HepG2 (cell line): ENCODE results near the gene CAVIN3. TPM values are rescaled to one million over a fixed set of nuclear protein-coding genes. Genes with fewer than 3 reads are reported as not detected.

Source experiments
- ARID2 ChIP-seq: sonication (generic); formaldehyde crosslinking; IDR thresholded peaks from 2 replicates; pipeline ENCODE4 v1.8.1; 2022; ENCODE audit warnings: mild to moderate bottlenecking, missing genetic modification reagents, borderline replicate concordance
- CREB3 ChIP-seq: sonication (generic); formaldehyde crosslinking; IDR thresholded peaks from 2 replicates; pipeline ENCODE4 v1.5.0; 2020; ENCODE audit warnings: missing genetic modification reagents
- EED ChIP-seq: sonication (generic); formaldehyde crosslinking; IDR thresholded peaks from 2 replicates; pipeline ENCODE4 v1.5.0; 2020; ENCODE audit warnings: mild to moderate bottlenecking, missing genetic modification reagents
- HOXA7 ChIP-seq: sonication (generic); formaldehyde crosslinking; IDR thresholded peaks from 2 replicates; pipeline ENCODE4 v1.8.1; 2022; ENCODE audit warnings: mild to moderate bottlenecking, missing genetic modification reagents, moderate library complexity
- JARID2 ChIP-seq: sonication (generic); formaldehyde crosslinking; IDR thresholded peaks from 2 replicates; pipeline ENCODE4 v1.8.1; 2023; ENCODE audit warnings: missing genetic modification reagents, inconsistent platforms; ENCODE audit not compliant: insufficient replicate concordance
- MAX ChIP-seq: IDR thresholded peaks from 2 replicates; pipeline ENCODE4 v1.6.1; 2012; ENCODE audit warnings: inconsistent platforms
- MBD4 ChIP-seq: IDR thresholded peaks from 2 replicates; pipeline ENCODE4 v1.6.1; 2012; ENCODE audit warnings: low read length, inconsistent platforms, borderline replicate concordance
- NPAS2 ChIP-seq: sonication (generic); formaldehyde crosslinking; IDR thresholded peaks from 2 replicates; pipeline ENCODE4 v1.8.0; 2022; ENCODE audit warnings: mild to moderate bottlenecking, missing genetic modification reagents, borderline replicate concordance
- SMYD3 ChIP-seq: sonication (generic); formaldehyde crosslinking; IDR thresholded peaks from 2 replicates; pipeline ENCODE4 v1.8.1; 2023; ENCODE audit warnings: mild to moderate bottlenecking, missing genetic modification reagents
- ZC3H13 ChIP-seq: sonication (generic); formaldehyde crosslinking; IDR thresholded peaks from 2 replicates; pipeline ENCODE4 v1.8.1; 2023; ENCODE audit warnings: mild to moderate bottlenecking, missing genetic modification reagents, moderate library complexity
- ZNF264 ChIP-seq: sonication (generic); formaldehyde crosslinking; IDR thresholded peaks from 2 replicates; pipeline ENCODE4 v1.4.0; 2020; ENCODE audit warnings: missing genetic modification reagents
- ZNF281 ChIP-seq: sonication (generic); formaldehyde crosslinking; IDR thresholded peaks from 2 replicates; pipeline ENCODE4 v1.4.0; 2020; ENCODE audit warnings: missing genetic modification reagents, borderline replicate concordance
- ZNF784 ChIP-seq: sonication (generic); formaldehyde crosslinking; IDR thresholded peaks from 2 replicates; pipeline ENCODE4 v1.5.1; 2020; ENCODE audit warnings: missing genetic modification reagents, mild to moderate bottlenecking, borderline replicate concordance
- polyA plus RNA-seq, 8 experiments: library from polyadenylated mRNA; depleted of rRNA in 3 of 8; stranded (reverse) in 7 of 8; unstranded in 1 of 8; fragments of >200 nt; fragmentation: Illumina TruSeq in 4 of 8; extraction: Trizol in 4 of 8; gene quantifications; 2 replicates each; pipeline versions ENCODE4 v1.2.1 to v1.2.3, GENCODE V29; 2011 to 2016; ENCODE audit warnings: low read depth in 4 of 8, missing spikeins in 1 of 8, mixed read lengths in 1 of 8; ENCODE audit not compliant: insufficient read depth in 1 of 8
- total RNA-seq, 5 experiments: library from RNA; depleted of rRNA; stranded (reverse); fragments of >200 nt; fragmentation: Illumina TruSeq; extraction: Trizol; gene quantifications; 2 replicates each; pipeline ENCODE4 v1.2.3, GENCODE V29; 2016; ENCODE audit warnings: low read depth in 1 of 5
- TF ChIP-seq, protein P1 (sequence below): sonication (generic); formaldehyde crosslinking; IDR thresholded peaks from 2 replicates; pipeline ENCODE4 v1.5.1; 2020; ENCODE audit warnings: missing genetic modification reagents, mild to moderate bottlenecking, borderline replicate concordance
- TF ChIP-seq, protein P2 (sequence below): sonication (generic); formaldehyde crosslinking; IDR thresholded peaks from 2 replicates; pipeline ENCODE4 v1.9.0; 2021; ENCODE audit warnings: missing genetic modification reagents, borderline replicate concordance
- TF ChIP-seq, protein P3 (sequence below): sonication (generic); formaldehyde crosslinking; IDR thresholded peaks from 2 replicates; pipeline ENCODE4 v1.5.0; 2020; ENCODE audit warnings: mild to moderate bottlenecking, missing genetic modification reagents
- TF ChIP-seq, protein P4 (sequence below): sonication (generic); formaldehyde crosslinking; IDR thresholded peaks from 2 replicates; pipeline ENCODE4 v1.9.0; 2022; ENCODE audit warnings: missing genetic modification reagents, mild to moderate bottlenecking, borderline replicate concordance

The CAVIN3 gene
- total and polyA plus RNA-seq, 2 of the 13 experiments (the other 11 are each of a cell fraction or from before 2014, with no cell fraction given): not detected

DNA sequence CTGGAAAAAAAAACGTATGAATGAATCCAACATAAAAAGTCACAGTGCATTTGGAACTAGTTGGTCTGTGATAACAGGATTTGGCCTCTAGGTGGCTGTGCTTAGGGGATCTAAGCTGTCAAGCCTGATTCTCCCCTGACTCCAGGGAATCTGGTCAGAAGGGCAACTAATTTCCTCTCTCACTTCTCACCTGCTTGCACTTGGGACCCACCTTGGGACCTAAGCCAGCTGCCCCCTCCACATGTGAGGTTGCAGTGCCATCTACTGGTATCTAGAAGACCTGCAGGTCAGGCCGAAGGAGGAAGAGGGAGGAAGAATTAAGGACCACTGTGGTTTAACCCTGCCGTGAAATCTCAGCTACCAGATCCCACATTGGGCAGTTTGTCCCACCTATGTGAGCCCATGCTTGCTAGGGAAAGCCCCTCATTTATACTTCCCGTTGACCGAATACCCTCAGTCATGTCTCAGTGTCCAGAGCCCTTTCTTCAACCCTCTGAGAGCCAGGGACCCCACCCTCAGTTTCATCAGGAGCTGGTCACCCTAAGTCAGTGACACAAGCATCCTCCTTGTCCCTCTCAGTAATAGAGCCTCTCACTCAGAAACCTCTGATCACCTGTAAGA lies 33.2 kb upstream of the CAVIN3 start (continued):
- TF ChIP-seq ZNF281 (no peak), ZC3H13 (no peak), SMYD3 (CRISPR knock-in tag) (no peak), ZNF264 (CRISPR knock-in tag) (no peak), EED (CRISPR knock-in tag) (no peak), MAX (peak; percentile 31; the same call in 1 of the 2 replicates), HOXA7 (CRISPR knock-in tag) (no peak), NPAS2 (CRISPR knock-in tag) (no peak), ZNF784 (CRISPR knock-in tag) (0 out of 2 replicates have a peak, but pooled peaks have one; percentile 40), CREB3 (CRISPR knock-in tag) (no peak), ARID2 (CRISPR knock-in tag) (no peak), MBD4 (no peak), JARID2 (CRISPR knock-in tag) (no peak)
- TF ChIP-seq, protein P1, sequence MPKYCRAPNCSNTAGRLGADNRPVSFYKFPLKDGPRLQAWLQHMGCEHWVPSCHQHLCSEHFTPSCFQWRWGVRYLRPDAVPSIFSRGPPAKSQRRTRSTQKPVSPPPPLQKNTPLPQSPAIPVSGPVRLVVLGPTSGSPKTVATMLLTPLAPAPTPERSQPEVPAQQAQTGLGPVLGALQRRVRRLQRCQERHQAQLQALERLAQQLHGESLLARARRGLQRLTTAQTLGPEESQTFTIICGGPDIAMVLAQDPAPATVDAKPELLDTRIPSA (CRISPR knock-in tag): no peak
- TF ChIP-seq, protein P2, sequence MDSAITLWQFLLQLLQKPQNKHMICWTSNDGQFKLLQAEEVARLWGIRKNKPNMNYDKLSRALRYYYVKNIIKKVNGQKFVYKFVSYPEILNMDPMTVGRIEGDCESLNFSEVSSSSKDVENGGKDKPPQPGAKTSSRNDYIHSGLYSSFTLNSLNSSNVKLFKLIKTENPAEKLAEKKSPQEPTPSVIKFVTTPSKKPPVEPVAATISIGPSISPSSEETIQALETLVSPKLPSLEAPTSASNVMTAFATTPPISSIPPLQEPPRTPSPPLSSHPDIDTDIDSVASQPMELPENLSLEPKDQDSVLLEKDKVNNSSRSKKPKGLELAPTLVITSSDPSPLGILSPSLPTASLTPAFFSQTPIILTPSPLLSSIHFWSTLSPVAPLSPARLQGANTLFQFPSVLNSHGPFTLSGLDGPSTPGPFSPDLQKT (CRISPR knock-in tag): no peak
- TF ChIP-seq, protein P3, sequence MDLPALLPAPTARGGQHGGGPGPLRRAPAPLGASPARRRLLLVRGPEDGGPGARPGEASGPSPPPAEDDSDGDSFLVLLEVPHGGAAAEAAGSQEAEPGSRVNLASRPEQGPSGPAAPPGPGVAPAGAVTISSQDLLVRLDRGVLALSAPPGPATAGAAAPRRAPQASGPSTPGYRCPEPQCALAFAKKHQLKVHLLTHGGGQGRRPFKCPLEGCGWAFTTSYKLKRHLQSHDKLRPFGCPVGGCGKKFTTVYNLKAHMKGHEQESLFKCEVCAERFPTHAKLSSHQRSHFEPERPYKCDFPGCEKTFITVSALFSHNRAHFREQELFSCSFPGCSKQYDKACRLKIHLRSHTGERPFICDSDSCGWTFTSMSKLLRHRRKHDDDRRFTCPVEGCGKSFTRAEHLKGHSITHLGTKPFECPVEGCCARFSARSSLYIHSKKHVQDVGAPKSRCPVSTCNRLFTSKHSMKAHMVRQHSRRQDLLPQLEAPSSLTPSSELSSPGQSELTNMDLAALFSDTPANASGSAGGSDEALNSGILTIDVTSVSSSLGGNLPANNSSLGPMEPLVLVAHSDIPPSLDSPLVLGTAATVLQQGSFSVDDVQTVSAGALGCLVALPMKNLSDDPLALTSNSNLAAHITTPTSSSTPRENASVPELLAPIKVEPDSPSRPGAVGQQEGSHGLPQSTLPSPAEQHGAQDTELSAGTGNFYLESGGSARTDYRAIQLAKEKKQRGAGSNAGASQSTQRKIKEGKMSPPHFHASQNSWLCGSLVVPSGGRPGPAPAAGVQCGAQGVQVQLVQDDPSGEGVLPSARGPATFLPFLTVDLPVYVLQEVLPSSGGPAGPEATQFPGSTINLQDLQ (CRISPR knock-in tag): no peak
- TF ChIP-seq, protein P4, sequence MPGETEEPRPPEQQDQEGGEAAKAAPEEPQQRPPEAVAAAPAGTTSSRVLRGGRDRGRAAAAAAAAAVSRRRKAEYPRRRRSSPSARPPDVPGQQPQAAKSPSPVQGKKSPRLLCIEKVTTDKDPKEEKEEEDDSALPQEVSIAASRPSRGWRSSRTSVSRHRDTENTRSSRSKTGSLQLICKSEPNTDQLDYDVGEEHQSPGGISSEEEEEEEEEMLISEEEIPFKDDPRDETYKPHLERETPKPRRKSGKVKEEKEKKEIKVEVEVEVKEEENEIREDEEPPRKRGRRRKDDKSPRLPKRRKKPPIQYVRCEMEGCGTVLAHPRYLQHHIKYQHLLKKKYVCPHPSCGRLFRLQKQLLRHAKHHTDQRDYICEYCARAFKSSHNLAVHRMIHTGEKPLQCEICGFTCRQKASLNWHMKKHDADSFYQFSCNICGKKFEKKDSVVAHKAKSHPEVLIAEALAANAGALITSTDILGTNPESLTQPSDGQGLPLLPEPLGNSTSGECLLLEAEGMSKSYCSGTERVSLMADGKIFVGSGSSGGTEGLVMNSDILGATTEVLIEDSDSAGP (CRISPR knock-in tag): peak; percentile 34; the same call in 1 of the 2 replicates
